ENCODE data around the gene MIEF1.

The MIEF1 gene

GRCh38 chr22:39563571-39564428 lies 61.7 kb downstream of the MIEF1 start:
- DNase-seq: no peak

- no peak for DNase-seq
These were observed 63.4 kb downstream of the MIEF1 start for GRCh38 chr22:39565414-39565944.

DNA sequence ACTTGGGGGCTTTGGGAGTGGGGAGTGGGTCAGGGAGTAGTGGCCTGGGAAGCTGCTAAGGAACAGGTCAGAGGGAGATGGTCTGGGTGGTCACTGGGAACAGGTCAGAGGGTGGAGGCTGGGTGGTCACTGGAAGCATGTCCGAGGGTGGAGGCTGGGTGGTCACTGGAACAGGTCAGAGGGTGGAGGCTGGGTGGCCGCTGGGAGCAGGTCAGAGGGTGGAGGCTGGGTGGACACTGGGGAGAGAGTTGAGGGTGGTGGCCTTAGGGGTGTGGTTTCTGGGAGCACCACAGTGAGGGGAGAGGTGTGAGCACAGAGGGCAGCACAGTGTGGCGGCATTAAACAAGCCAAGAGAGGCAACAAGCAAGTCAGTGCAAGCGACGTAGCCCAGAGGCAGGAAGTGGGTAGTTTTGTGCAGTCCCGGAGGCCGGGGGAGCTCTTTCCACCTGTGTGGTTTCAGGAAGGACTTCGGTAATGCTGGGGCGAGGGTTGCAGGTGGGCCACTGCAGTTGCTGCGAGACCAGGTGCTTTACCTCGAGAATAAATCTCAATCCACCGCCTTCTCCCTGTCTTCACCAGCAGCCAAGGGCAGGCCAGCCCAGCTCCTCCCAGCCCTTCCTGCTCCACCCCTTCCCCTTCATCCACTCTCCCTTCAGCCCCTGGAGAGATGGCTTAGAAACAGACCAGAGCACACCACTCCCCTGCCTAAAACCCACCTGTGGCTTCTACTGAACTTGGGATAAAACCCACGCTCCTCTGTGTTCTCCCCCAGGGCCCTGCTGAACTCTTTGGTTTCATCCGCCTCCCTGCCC lies 65.3 kb downstream of the MIEF1 start:
- no peak for DNase-seq

Data from NCI-H187 treated with DMSO at 0.1 percent for 48 hours (cell line).